HepG2 (cell line): Measurements from ENCODE around the gene LRRC8E. TPM values are rescaled to one million over a fixed set of nuclear protein-coding genes. Genes with fewer than 3 reads are reported as not detected.
A peak's percentile ranks its signal among the peaks of the same experiment; 100 is the strongest.

ENCODE experiments used
- NBN ChIP-seq: fragments of 450-650 bp; conservative IDR thresholded peaks from 2 replicates; pipeline ENCODE4 v1.6.1; 2017
- NFAT5 ChIP-seq: sonication (generic); formaldehyde crosslinking; IDR thresholded peaks from 2 replicates; pipeline ENCODE4 v1.4.0; 2020; ENCODE audit warnings: missing genetic modification reagents
- SRSF1 ChIP-seq: fragments of 200-400 bp; formaldehyde crosslinking; optimal IDR thresholded peaks from 2 replicates; pipeline ENCODE3; 2017; ENCODE audit warnings: mild to moderate bottlenecking, low read depth, low read length, moderate library complexity
- ZBTB14 ChIP-seq: sonication (generic); formaldehyde crosslinking; IDR thresholded peaks from 2 replicates; pipeline ENCODE4 v1.4.0; 2020; ENCODE audit warnings: missing genetic modification reagents
- ZNF337 ChIP-seq: sonication (generic); formaldehyde crosslinking; IDR thresholded peaks from 2 replicates; pipeline ENCODE4 v1.5.1; 2020; ENCODE audit warnings: missing genetic modification reagents, low read depth, mild to moderate bottlenecking, borderline replicate concordance
- ZSCAN21 ChIP-seq: sonication (generic); formaldehyde crosslinking; IDR thresholded peaks from 2 replicates; pipeline ENCODE4 v1.8.0; 2022; ENCODE audit warnings: mild to moderate bottlenecking, missing genetic modification reagents, moderate library complexity, borderline replicate concordance
- polyA plus RNA-seq, 8 experiments: library from polyadenylated mRNA; depleted of rRNA in 3 of 8; stranded (reverse) in 7 of 8; unstranded in 1 of 8; fragments of >200 nt; fragmentation: Illumina TruSeq in 4 of 8; extraction: Trizol in 4 of 8; gene quantifications; 2 replicates each; pipeline versions ENCODE4 v1.2.1 to v1.2.3, GENCODE V29; 2011 to 2016; ENCODE audit warnings: low read depth in 4 of 8, missing spikeins in 1 of 8, mixed read lengths in 1 of 8; ENCODE audit not compliant: insufficient read depth in 1 of 8
- total RNA-seq, 5 experiments: library from RNA; depleted of rRNA; stranded (reverse); fragments of >200 nt; fragmentation: Illumina TruSeq; extraction: Trizol; gene quantifications; 2 replicates each; pipeline ENCODE4 v1.2.3, GENCODE V29; 2016; ENCODE audit warnings: low read depth in 1 of 5
- TF ChIP-seq, protein P1 (sequence below): sonication (generic); formaldehyde crosslinking; IDR thresholded peaks from 2 replicates; pipeline ENCODE4 v1.4.0; 2020; ENCODE audit warnings: missing genetic modification reagents
- TF ChIP-seq, protein P2 (sequence below): sonication (generic); formaldehyde crosslinking; IDR thresholded peaks from 2 replicates; pipeline ENCODE4 v1.8.0; 2022; ENCODE audit warnings: mild to moderate bottlenecking, missing genetic modification reagents, borderline replicate concordance

Gene LRRC8E
- total and polyA plus RNA-seq, 2 of the 13 experiments (the other 11 are each of a cell fraction or from before 2014, with no cell fraction given): 8.0 to 10.3 TPM

- TF ChIP-seq ZBTB14 (no peak), ZSCAN21 (CRISPR knock-in tag) (peak; percentile 24; the same call in 1 of the 2 replicates), NBN (no peak), ZNF337 (0 out of 2 replicates have a peak, but pooled peaks have one; percentile 28), NFAT5 (CRISPR knock-in tag) (peak; percentile 52; the same call in 1 of the 2 replicates), SRSF1 (peak; percentile 39)
- TF ChIP-seq, protein P1, sequence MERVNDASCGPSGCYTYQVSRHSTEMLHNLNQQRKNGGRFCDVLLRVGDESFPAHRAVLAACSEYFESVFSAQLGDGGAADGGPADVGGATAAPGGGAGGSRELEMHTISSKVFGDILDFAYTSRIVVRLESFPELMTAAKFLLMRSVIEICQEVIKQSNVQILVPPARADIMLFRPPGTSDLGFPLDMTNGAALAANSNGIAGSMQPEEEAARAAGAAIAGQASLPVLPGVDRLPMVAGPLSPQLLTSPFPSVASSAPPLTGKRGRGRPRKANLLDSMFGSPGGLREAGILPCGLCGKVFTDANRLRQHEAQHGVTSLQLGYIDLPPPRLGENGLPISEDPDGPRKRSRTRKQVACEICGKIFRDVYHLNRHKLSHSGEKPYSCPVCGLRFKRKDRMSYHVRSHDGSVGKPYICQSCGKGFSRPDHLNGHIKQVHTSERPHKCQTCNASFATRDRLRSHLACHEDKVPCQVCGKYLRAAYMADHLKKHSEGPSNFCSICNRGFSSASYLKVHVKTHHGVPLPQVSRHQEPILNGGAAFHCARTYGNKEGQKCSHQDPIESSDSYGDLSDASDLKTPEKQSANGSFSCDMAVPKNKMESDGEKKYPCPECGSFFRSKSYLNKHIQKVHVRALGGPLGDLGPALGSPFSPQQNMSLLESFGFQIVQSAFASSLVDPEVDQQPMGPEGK (CRISPR knock-in tag): no peak; the same call in none of the 2 replicates
- TF ChIP-seq, protein P2, sequence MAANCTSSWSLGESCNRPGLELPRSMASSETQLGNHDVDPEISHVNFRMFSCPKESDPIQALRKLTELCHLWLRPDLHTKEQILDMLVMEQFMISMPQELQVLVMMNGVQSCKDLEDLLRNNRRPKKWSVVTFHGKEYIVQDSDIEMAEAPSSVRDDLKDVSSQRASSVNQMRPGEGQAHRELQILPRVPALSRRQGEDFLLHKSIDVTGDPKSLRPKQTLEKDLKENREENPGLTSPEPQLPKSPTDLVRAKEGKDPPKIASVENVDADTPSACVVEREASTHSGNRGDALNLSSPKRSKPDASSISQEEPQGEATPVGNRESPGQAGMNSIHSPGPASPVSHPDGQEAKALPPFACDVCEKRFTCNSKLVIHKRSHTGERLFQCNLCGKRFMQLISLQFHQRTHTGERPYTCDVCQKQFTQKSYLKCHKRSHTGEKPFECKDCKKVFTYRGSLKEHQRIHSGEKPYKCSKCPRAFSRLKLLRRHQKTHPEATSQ (CRISPR knock-in tag): peak; percentile 80; the same call in 1 of the 2 replicates
Observed at GRCh38 chr19:7943444-7944176, 55.3 kb downstream of the LRRC8E start, which contains the start of gene TIMM44 (continued).
